Measurements from ENCODE around the gene CANT1. TPM values are rescaled to one million over a fixed set of nuclear protein-coding genes. Genes with fewer than 3 reads are reported as not detected.
"Not testable (repeated sequence)": the region's sequence is repeated elsewhere in the genome, so short reads cannot be mapped to it uniquely, and the experiment has no call there.

The CANT1 gene
- total RNA-seq, 1 experiment from 2014 or later, result 97.1 TPM

GRCh38 chr17:78945455-78945854, 64.1 kb downstream of the CANT1 start:
- POLR2A ChIA-PET, result not testable (repeated sequence)

GRCh38 chr17:78944956-78945355, 64.6 kb downstream of the CANT1 start:
- no peak for DNase-seq (ENCODE audit: low read depth, low spot score)
- CTCF ChIA-PET, result no interaction called here
- H3K4me2 ChIP-seq (ENCODE audit: low read length), result no peak overlapping the region
- no peaks in the 10 kb centered on the region for H3K27me3 ChIP-seq (ENCODE audit: insufficient read depth, low read length)
- POLR2A ChIA-PET, result no interaction called here
- no peaks in the 10 kb centered on the region for H4K20me1 ChIP-seq (ENCODE audit: insufficient read depth)
- no peak for ATAC-seq
- H3K9me3 ChIP-seq (ENCODE audit: control insufficient read depth in 1 of 2, insufficient read depth in 1 of 2, low read depth in 1 of 2, low read length in 2 of 2), result no peaks in the 10 kb centered on the region
- no peaks in the 10 kb centered on the region for H3K36me3 ChIP-seq (ENCODE audit: control insufficient read depth in 1 of 2, insufficient read depth in 2 of 2, low read length in 2 of 2)
- no peak overlapping the region for H3K4me3 ChIP-seq (replicated peaks in 1 of 2; ENCODE audit: low read depth in 1 of 2, low read length in 2 of 2)
- H3K27ac ChIP-seq (ENCODE audit: low read depth, low read length), result no peak overlapping the region
- TF ChIP-seq, protein P1, sequence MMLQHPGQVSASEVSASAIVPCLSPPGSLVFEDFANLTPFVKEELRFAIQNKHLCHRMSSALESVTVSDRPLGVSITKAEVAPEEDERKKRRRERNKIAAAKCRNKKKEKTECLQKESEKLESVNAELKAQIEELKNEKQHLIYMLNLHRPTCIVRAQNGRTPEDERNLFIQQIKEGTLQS (IDR thresholded peaks at IDR 0.05), result no peak
- TF ChIP-seq, protein P2, sequence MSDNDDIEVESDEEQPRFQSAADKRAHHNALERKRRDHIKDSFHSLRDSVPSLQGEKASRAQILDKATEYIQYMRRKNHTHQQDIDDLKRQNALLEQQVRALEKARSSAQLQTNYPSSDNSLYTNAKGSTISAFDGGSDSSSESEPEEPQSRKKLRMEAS (IDR thresholded peaks at IDR 0.05), result no peak
- TF ChIP-seq ZFX (IDR thresholded peaks at IDR 0.05) (no peak), TCF7L2 (IDR thresholded peaks at IDR 0.05; ENCODE audit: borderline replicate concordance, extremely low read depth, insufficient read depth, insufficient read length) (no peak), SIN3A (IDR thresholded peaks at IDR 0.05; ENCODE audit: low read depth) (no peak), CEBPB (IDR thresholded peaks at IDR 0.05; ENCODE audit: low read depth) (no peak), CTCF (IDR thresholded peaks at IDR 0.05 in 2 of 3, conservative IDR thresholded peaks at IDR 0.05 in 1 of 3; ENCODE audit: borderline replicate concordance in 1 of 3, insufficient read depth in 1 of 3, low read depth in 2 of 3, low read length in 2 of 3) (no peak), ZNF274 (IDR thresholded peaks at IDR 0.05; ENCODE audit: low read depth, low read length) (no peak), SP1 (IDR thresholded peaks at IDR 0.05; ENCODE audit: low read depth) (no peak), EZH2phosphoT487 (IDR thresholded peaks at IDR 0.05; ENCODE audit: borderline replicate concordance) (no peak), POLR2A (IDR thresholded peaks at IDR 0.05; ENCODE audit: borderline replicate concordance, extremely low read depth, insufficient read depth, insufficient read length) (no peak), POLR2AphosphoS5 (IDR thresholded peaks at IDR 0.05; ENCODE audit: low read depth, low read length) (no peak), ZBTB33 (IDR thresholded peaks at IDR 0.05; ENCODE audit: extremely low read depth, insufficient replicate concordance, low read length) (no peak), RAD21 (IDR thresholded peaks at IDR 0.05; ENCODE audit: low read depth) (no peak)
- peaks cover 15 to 27% of the 10 kb centered on the region in 2 experiments for H3K4me1 ChIP-seq (ENCODE audit: control insufficient read depth in 1 of 2, insufficient read depth in 2 of 2, low read length in 2 of 2)
- BruUV-seq (replicated peaks), result no TSS peak
- H2AFZ ChIP-seq (ENCODE audit: low read depth, low read length, poor library complexity, severe bottlenecking), result no peak overlapping the region
- no peaks in the 10 kb centered on the region for H3K79me2 ChIP-seq (ENCODE audit: insufficient read depth, low read length)
- RAD21 ChIA-PET (ENCODE audit: low non-redundant PET in 1 of 2, low total read pairs in 2 of 2, uncharacterized antibody in 2 of 2, unreplicated experiment in 2 of 2), result no interaction called here
- intact Hi-C loops (cut with micrococcal nuclease), result no loop called here
- H3K9ac ChIP-seq (ENCODE audit: low read length), result no peak overlapping the region
- H3K9me2 ChIP-seq (ENCODE audit: insufficient read depth), result no peaks in the 10 kb centered on the region

More at GRCh38 chr17:78945455-78945854, 64.1 kb downstream of the CANT1 start:
- H3K79me2 ChIP-seq (ENCODE audit: insufficient read depth, low read length); H3K27ac ChIP-seq (ENCODE audit: low read depth, low read length); RAD21 ChIA-PET (ENCODE audit: low non-redundant PET in 1 of 2, low total read pairs in 2 of 2, uncharacterized antibody in 2 of 2, unreplicated experiment in 2 of 2); H4K20me1 ChIP-seq (ENCODE audit: insufficient read depth); H3K4me3 ChIP-seq (replicated peaks in 1 of 2; ENCODE audit: low read depth in 1 of 2, low read length in 2 of 2); intact Hi-C loops (cut with micrococcal nuclease); CTCF ChIA-PET; ATAC-seq; H2AFZ ChIP-seq (ENCODE audit: low read depth, low read length, poor library complexity, severe bottlenecking); H3K9ac ChIP-seq (ENCODE audit: low read length); H3K9me3 ChIP-seq (ENCODE audit: control insufficient read depth in 1 of 2, insufficient read depth in 1 of 2, low read depth in 1 of 2, low read length in 2 of 2); H3K9me2 ChIP-seq (ENCODE audit: insufficient read depth); H3K27me3 ChIP-seq (ENCODE audit: insufficient read depth, low read length); H3K4me2 ChIP-seq (ENCODE audit: low read length); H3K36me3 ChIP-seq (ENCODE audit: control insufficient read depth in 1 of 2, insufficient read depth in 2 of 2, low read length in 2 of 2); BruUV-seq (replicated peaks); DNase-seq (ENCODE audit: low read depth, low spot score): not testable (repeated sequence)
- H3K4me1 ChIP-seq (ENCODE audit: control insufficient read depth in 1 of 2, insufficient read depth in 2 of 2, low read length in 2 of 2), result peaks cover 15 to 27% of the 10 kb centered on the region in 2 experiments

Measured in HCT116 (cell line).